BJ (cell line): ENCODE data around the gene CCDC9B. TPM values are rescaled to one million over a fixed set of nuclear protein-coding genes. Genes with fewer than 3 reads are reported as not detected.

Experiments used
- CTCF ChIA-PET: fragments of 350-600 bp; formaldehyde crosslinking; extraction: SDS; loops from one replicate; lab custom pipeline; 2021; ENCODE audit warnings: antibody characterized with exemption, inconsistent platforms; lab: Yijun Ruan, JAX
- POLR2A ChIA-PET: fragments of 300-600 bp; sonication (Branson Sonifier 250); formaldehyde crosslinking; extraction: SDS; loops from one replicate; lab custom pipeline; 2021; ENCODE audit warnings: antibody characterized with exemption; lab: Charles Lee
- DNase-seq: peaks from one replicate; pipeline ENCODE4 v3.0.0-alpha.2; 2011; ENCODE audit warnings: low read depth
- H3K27me3 ChIP-seq: 2 replicates; pipeline ENCODE4 v1.6.0; 2011; ENCODE audit warnings: low read length; ENCODE audit not compliant: control insufficient read depth, insufficient read depth
- H3K36me3 ChIP-seq: 2 replicates; pipeline ENCODE4 v1.5.1; 2011; ENCODE audit warnings: low read length; ENCODE audit not compliant: control insufficient read depth, insufficient read depth
- H3K4me3 ChIP-seq: 2 replicates; pipeline ENCODE4 v1.5.1; 2011; ENCODE audit warnings: low read depth, mild to moderate bottlenecking, control low read depth, low read length
- polyA plus RNA-seq: library from polyadenylated mRNA; depleted of rRNA; stranded (reverse); fragments of >200 nt; gene quantifications from 2 replicates; pipeline ENCODE4 v1.2.3, GENCODE V29; 2011
- TF ChIP-seq, protein P1 (sequence below): IDR thresholded peaks from 2 replicates; pipeline ENCODE4 v1.5.1; 2011; ENCODE audit warnings: low read depth, mild to moderate bottlenecking, control low read depth, inconsistent platforms, low read length, moderate library complexity; ENCODE audit not compliant: insufficient read depth

Gene CCDC9B
- polyA plus RNA-seq, 1 experiment = 5.0 TPM

DNA sequence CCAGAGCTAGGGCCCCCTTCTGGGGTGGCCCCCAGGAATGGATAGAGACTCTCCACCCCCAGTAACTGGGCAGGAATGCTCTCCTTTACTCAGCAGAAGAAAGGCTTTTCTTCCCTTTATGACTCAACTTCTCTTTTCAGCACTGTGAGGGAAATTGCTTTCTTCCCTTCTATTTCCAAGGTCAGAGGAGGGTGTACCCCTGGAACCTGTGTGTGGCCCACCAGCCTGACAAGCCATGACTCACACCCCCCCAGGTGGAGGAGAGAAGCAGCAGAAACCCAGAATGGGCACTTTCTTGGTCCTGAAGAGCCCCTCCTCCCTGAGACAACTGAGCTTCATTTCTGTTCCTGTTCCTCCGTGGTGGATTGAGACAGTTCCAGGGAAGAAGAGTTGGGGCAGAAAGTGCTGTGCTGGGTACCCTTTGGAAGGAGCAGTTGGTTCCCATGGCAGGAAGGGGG, 55.2 kb downstream of the CCDC9B start:
- CTCF ChIA-PET = interaction anchor here (0.6 to 2.8 kb wide), 11 partner anchors 10 to 183 kb away, joined by 3 to 13 read pairs (median 4); no protein-coding TSS in a partner anchor
- POLR2A ChIA-PET = no interaction called here
- TF ChIP-seq, protein P1, sequence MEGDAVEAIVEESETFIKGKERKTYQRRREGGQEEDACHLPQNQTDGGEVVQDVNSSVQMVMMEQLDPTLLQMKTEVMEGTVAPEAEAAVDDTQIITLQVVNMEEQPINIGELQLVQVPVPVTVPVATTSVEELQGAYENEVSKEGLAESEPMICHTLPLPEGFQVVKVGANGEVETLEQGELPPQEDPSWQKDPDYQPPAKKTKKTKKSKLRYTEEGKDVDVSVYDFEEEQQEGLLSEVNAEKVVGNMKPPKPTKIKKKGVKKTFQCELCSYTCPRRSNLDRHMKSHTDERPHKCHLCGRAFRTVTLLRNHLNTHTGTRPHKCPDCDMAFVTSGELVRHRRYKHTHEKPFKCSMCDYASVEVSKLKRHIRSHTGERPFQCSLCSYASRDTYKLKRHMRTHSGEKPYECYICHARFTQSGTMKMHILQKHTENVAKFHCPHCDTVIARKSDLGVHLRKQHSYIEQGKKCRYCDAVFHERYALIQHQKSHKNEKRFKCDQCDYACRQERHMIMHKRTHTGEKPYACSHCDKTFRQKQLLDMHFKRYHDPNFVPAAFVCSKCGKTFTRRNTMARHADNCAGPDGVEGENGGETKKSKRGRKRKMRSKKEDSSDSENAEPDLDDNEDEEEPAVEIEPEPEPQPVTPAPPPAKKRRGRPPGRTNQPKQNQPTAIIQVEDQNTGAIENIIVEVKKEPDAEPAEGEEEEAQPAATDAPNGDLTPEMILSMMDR = no peak
- H3K4me3 ChIP-seq = no peak overlapping the region
- no peak for DNase-seq
- peaks cover 24% of the 10 kb centered on the region for H3K27me3 ChIP-seq
- no peaks in the 10 kb centered on the region for H3K36me3 ChIP-seq

DNA sequence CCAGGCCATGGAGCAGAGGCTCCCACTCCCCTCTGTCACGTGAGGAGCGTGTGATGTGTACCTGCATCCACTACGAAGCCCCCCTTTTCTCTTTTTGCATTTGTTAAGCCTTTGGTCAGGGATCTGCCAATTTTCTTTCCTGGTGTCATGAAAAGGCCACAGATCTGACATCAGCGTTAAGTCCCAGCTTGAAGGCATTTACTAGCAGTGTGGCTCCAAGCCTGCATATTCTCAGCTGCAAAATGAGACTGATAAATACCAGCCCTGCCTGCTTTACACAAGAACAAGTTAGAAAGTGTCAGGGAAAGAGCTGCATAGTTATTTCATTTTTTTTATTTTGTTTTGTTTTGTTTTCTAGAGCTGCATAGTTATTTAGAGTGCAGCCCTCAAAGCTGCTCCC, 55.6 kb downstream of the CCDC9B start:
- TF ChIP-seq, protein P1 = no peak
- Histone ChIP-seq H3K4me3 (no peak overlapping the region), H3K27me3 (peaks cover 24% of the 10 kb centered on the region), H3K36me3 (no peaks in the 10 kb centered on the region)
- no peak for DNase-seq
- ChIA-PET CTCF (interaction anchor here (0.6 to 2.8 kb wide), 13 partner anchors 10 to 182 kb away, joined by 3 to 13 read pairs (median 4); no protein-coding TSS in a partner anchor), POLR2A (no interaction called here)

DNA sequence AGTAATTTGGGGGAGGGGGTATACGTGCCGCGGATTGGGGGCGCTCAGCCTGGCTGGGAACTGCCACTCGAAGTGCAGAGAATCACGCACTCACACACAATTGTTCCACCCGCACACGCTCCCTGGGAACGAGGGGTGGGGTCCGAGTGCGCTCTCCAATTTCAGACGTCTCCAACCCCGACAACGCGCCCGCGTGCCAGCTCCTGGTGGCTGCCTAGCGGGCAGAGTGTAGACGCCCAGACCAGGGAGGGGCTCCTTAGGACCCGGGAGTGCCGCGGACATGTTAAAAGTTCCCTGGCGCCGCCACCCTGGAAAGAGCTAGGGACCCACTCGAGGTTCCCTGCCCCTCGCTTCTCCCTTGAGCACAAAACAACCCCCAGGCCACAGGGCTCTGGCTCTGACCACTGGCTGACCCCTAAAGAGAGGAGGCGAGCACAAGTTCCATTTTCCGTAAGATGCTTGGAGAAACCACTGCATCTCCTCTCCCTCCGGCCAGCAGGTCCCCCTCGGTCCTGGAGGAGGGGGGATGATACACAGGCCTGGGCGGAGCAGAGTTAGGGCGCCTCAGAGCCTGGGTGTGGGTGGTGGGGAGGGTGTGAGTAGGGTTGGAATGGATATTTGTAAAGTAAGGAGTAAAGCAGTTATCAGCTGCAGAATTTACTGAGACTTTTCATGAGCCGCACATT, 57.0 kb downstream of the CCDC9B start:
- ChIA-PET CTCF (interaction anchor here (0.8 to 2.7 kb wide), 4 partner anchors 9 to 66 kb away, joined by 3 to 8 read pairs (median 6); no protein-coding TSS in a partner anchor), POLR2A (no interaction called here)
- TF ChIP-seq, protein P1 = no peak
- Histone ChIP-seq H3K4me3 (no peak overlapping the region), H3K27me3 (peaks cover 23% of the 10 kb centered on the region), H3K36me3 (no peaks in the 10 kb centered on the region)
- no peak for DNase-seq

DNA sequence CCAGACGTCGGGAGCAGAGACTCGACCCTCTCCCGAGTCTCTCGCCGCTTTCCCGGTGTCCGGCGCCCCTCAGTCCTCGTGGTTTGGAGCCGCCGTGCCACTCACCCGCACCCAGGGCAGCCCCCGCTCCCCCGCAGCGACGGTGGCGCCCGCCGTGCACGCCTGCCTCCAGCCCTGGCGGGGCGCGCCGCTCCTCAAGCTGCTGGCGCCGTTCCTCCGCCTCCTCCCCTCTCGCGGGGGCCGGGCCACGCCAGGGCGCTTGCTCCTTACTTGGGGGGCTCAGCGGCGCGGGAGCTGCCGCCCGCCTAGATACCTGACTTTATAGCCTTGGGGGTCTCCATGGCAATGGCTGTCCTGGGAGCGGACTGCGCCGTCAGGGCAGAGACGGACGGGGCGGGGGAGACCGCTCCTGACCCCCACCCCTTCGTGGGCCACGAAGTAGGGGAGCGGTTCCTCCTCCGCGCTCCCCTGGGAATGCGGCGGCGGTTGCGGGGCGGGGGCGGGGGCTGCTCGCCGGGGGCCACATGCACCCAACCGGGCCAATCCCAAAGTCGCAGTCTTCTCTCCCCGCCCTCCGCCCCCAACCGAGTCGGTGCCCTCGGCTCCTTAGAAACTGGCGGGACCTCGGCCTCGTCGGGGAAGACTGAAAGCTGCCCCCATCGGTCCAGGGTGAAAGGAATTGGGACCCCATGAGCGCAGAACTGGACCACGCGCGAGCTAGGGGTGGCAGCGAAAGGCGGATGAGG, 57.7 kb downstream of the CCDC9B start, which contains the start of gene ANKRD63:
Gene ANKRD63 (minus strand): TSS at position 196 of the 746 bp plus-strand sequence. CDS start 478 bp downstream, outside the sequence.
- POLR2A ChIA-PET = no interaction called here
- Histone ChIP-seq H3K36me3 (no peaks in the 10 kb centered on the region), H3K27me3 (peaks cover 25% of the 10 kb centered on the region), H3K4me3 (peak within 1 kb of the TSS; percentile 35)
- CTCF ChIA-PET = interaction anchor here (0.5 to 1.9 kb wide), 7 partner anchors 8 to 235 kb away, joined by 3 to 8 read pairs (median 4); partner anchors contain the start of gene DISP2
- TF ChIP-seq, protein P1 = no peak
- DNase-seq = no peak
